Renal cortical epithelial cell (primary cell): ENCODE results near the gene SPRED2. TPM values are rescaled to one million over a fixed set of nuclear protein-coding genes. Genes with fewer than 3 reads are reported as not detected.
"Not testable (repeated sequence)": the region's sequence is repeated elsewhere in the genome, so short reads cannot be mapped to it uniquely, and the experiment has no call there.

Source experiments
- DNase-seq: peaks from one replicate; pipeline ENCODE4 v3.0.0-alpha.2; 2011; ENCODE audit warnings: low read depth
- total RNA-seq: library from RNA; depleted of rRNA; stranded (reverse); fragments of >200 nt; gene quantifications from 2 replicates; pipeline ENCODE4 v1.2.3, GENCODE V29; 2014

The SPRED2 gene
- total RNA-seq, 1 donor from 2014 or later = 16.2 TPM

GRCh38 chr2:65343386-65343785, 89.0 kb downstream of the SPRED2 start:
- DNase-seq = no peak

- DNase-seq = no peak
Measured at GRCh38 chr2:65340898-65341681, 91.3 kb downstream of the SPRED2 start.

GRCh38 chr2:65339648-65340047, 92.8 kb downstream of the SPRED2 start:
- no peak for DNase-seq

GRCh38 chr2:65338830-65339495, 93.4 kb downstream of the SPRED2 start:
- not testable (repeated sequence) for DNase-seq

GRCh38 chr2:65337915-65338314, 94.5 kb downstream of the SPRED2 start:
- not testable (repeated sequence) for DNase-seq

GRCh38 chr2:65334714-65335113, 97.7 kb downstream of the SPRED2 start:
- no peak for DNase-seq

GRCh38 chr2:65331336-65332025, 100.9 kb downstream of the SPRED2 start:
- no peak for DNase-seq

GRCh38 chr2:65329525-65329924, 102.9 kb downstream of the SPRED2 start:
- no peak for DNase-seq

GRCh38 chr2:65326276-65326675, 106.1 kb downstream of the SPRED2 start:
- no peak for DNase-seq

GRCh38 chr2:65325066-65325465, 107.3 kb downstream of the SPRED2 start:
- no peak for DNase-seq

- no peak for DNase-seq
Measured at GRCh38 chr2:65320946-65321345, 111.5 kb downstream of the SPRED2 start.

- peak; percentile 99 for DNase-seq
Measured at GRCh38 chr2:65320042-65320725, 112.2 kb downstream of the SPRED2 start.

GRCh38 chr2:65319674-65320041, 112.7 kb downstream of the SPRED2 start:
- DNase-seq = no peak

GRCh38 chr2:65319072-65319673, 113.2 kb downstream of the SPRED2 start:
- DNase-seq = no peak

GRCh38 chr2:65317841-65318240, 114.6 kb downstream of the SPRED2 start:
- DNase-seq = no peak

GRCh38 chr2:65317351-65317750, 115.0 kb downstream of the SPRED2 start:
- not testable (repeated sequence) for DNase-seq

GRCh38 chr2:65316072-65316471, 116.3 kb downstream of the SPRED2 start:
- no peak for DNase-seq

GRCh38 chr2:65314801-65315441, 117.5 kb downstream of the SPRED2 start:
- DNase-seq = no peak

GRCh38 chr2:65313954-65314256, 118.5 kb downstream of the SPRED2 start:
- DNase-seq = no peak

- DNase-seq = no peak
Measured at GRCh38 chr2:65313126-65313953, 119.1 kb downstream of the SPRED2 start.

- DNase-seq = no peak
Measured at GRCh38 chr2:65311596-65311995, 120.8 kb downstream of the SPRED2 start.
